Measurements from ENCODE around the gene CLDN7.

GRCh38 chr17:7260651-7261378 is 1.5 kb downstream of the CLDN7 start:
- TF ChIP-seq CTCF (IDR thresholded peaks at IDR 0.05; ENCODE audit: insufficient read depth, low read depth, low read length): no peak
- TF ChIP-seq EZH2 (IDR thresholded peaks at IDR 0.05; ENCODE audit: insufficient read depth, low read length): no peak
